HCT116 (cell line): ENCODE results near the gene PDE2A. TPM values are rescaled to one million over a fixed set of nuclear protein-coding genes. Genes with fewer than 3 reads are reported as not detected.

Experiments
- ATAC-seq: fragments of 200-7000 bp; cut with Tn5 transposase; 2 replicates; pipeline ENCODE4 v1.9.1; 2020; ENCODE audit warnings: mild to moderate bottlenecking, moderate library complexity
- BruUV-seq: library from RNA; stranded (reverse); fragments of 400-500 nt; replicated peaks from 2 replicates; lab custom pipeline; 2021; lab: Mats Ljungman, UMichigan
- CTCF ChIA-PET: fragments of 300-600 bp; sonication (Branson Sonifier 250); formaldehyde crosslinking; loops from one replicate; lab custom pipeline; 2021; ENCODE audit warnings: antibody characterized with exemption; lab: Charles Lee
- POLR2A ChIA-PET: fragments of 300-600, 350-600 bp; sonication (Branson Sonifier 250); formaldehyde crosslinking; loops from one replicate; lab custom pipeline; 2021; ENCODE audit warnings: antibody characterized with exemption; lab: Charles Lee
- RAD21 ChIA-PET, 2 experiments: fragments of 300-600 bp; sonication (Branson Sonifier 250); formaldehyde crosslinking; loops; one replicate each; lab custom pipeline; 2023; ENCODE audit warnings: low total read pairs in 2 of 2; ENCODE audit not compliant: uncharacterized antibody in 2 of 2, unreplicated experiment in 2 of 2, low non-redundant PET in 1 of 2; lab: Charles Lee
- DNase-seq: peaks from one replicate; pipeline ENCODE4 v3.0.0-alpha.2; 2010; ENCODE audit warnings: low read depth, low spot score
- H2AFZ ChIP-seq: fragments of 200-600 bp; shearing (Covaris generic), sonication (generic); 2 replicates; pipeline ENCODE4 v1.6.1; 2017; ENCODE audit warnings: low read depth, mixed run types, mixed read lengths, antibody characterized with exemption, low read length; ENCODE audit not compliant: poor library complexity, severe bottlenecking
- H3K27ac ChIP-seq: 2 replicates; pipeline ENCODE4 v1.5.1; 2012; ENCODE audit warnings: low read depth, low read length
- H3K27me3 ChIP-seq: fragments of 200-600 bp; sonication (generic); 2 replicates; pipeline ENCODE4 v1.6.1; 2016; ENCODE audit warnings: mixed run types, low read length, mixed read lengths; ENCODE audit not compliant: insufficient read depth
- H3K36me3 ChIP-seq, 2 experiments: fragments of 200-500 bp in 1 of 2; fragments of 200-600 bp in 1 of 2; sonication (Bioruptor generic) in 1 of 2; sonication (generic) in 1 of 2; 2 replicates each; pipeline versions ENCODE4 v1.5.1 to v1.6.1; 2014 to 2016; ENCODE audit warnings: low read length in 2 of 2, inconsistent platforms in 1 of 2, mixed read lengths in 1 of 2, mixed run types in 1 of 2; ENCODE audit not compliant: insufficient read depth in 2 of 2, control insufficient read depth in 1 of 2
- H3K4me1 ChIP-seq, 2 experiments: fragments of 200-600 bp in 1 of 2; sonication (generic) in 1 of 2; 2 replicates each; pipeline versions ENCODE4 v1.5.1 to v1.6.1; 2012 to 2017; ENCODE audit warnings: low read length in 2 of 2, inconsistent platforms in 1 of 2, mild to moderate bottlenecking in 1 of 2, mixed read lengths in 1 of 2, mixed run types in 1 of 2, moderate library complexity in 1 of 2; ENCODE audit not compliant: insufficient read depth in 2 of 2, control insufficient read depth in 1 of 2
- H3K4me2 ChIP-seq: fragments of 200-600 bp; sonication (generic); 2 replicates; pipeline ENCODE4 v1.6.1; 2017; ENCODE audit warnings: mixed run types, low read length, mixed read lengths
- H3K4me3 ChIP-seq, 2 experiments: fragments of 200-600 bp in 1 of 2; sonication (generic) in 1 of 2; replicated peaks in 1 of 2; 2 replicates each; pipeline ENCODE4 v1.5.1; 2011 to 2016; ENCODE audit warnings: low read length in 2 of 2, control low read depth in 1 of 2, low read depth in 1 of 2, mild to moderate bottlenecking in 1 of 2, mixed read lengths in 1 of 2, mixed run types in 1 of 2
- H3K79me2 ChIP-seq: fragments of 200-600 bp; sonication (generic); 2 replicates; pipeline ENCODE4 v1.6.1; 2017; ENCODE audit warnings: mild to moderate bottlenecking, mixed run types, low read length, moderate library complexity, mixed read lengths; ENCODE audit not compliant: insufficient read depth
- H3K9ac ChIP-seq: fragments of 200-600 bp; sonication (generic); 2 replicates; pipeline ENCODE4 v1.6.1; 2016; ENCODE audit warnings: low read length, mixed read lengths
- H3K9me2 ChIP-seq: fragments of 200-600 bp; sonication (generic), shearing (Covaris generic); 2 replicates; pipeline ENCODE4 v1.6.1; 2017; ENCODE audit warnings: mixed run types, mild to moderate bottlenecking, moderate library complexity; ENCODE audit not compliant: insufficient read depth
- H3K9me3 ChIP-seq, 2 experiments: fragments of 200-500 bp in 1 of 2; fragments of 200-600 bp in 1 of 2; sonication (Bioruptor generic) in 1 of 2; sonication (generic) in 1 of 2; 2 replicates each; pipeline ENCODE4 v1.6.1; 2014 to 2017; ENCODE audit warnings: low read length in 2 of 2, mixed read lengths in 2 of 2, inconsistent platforms in 1 of 2, low read depth in 1 of 2, mild to moderate bottlenecking in 1 of 2, mixed run types in 1 of 2, moderate library complexity in 1 of 2; ENCODE audit not compliant: control insufficient read depth in 1 of 2, insufficient read depth in 1 of 2
- H4K20me1 ChIP-seq: fragments of 200-600 bp; sonication (generic), shearing (Covaris generic); 2 replicates; pipeline ENCODE4 v1.6.1; 2017; ENCODE audit warnings: mixed run types, mild to moderate bottlenecking, moderate library complexity; ENCODE audit not compliant: insufficient read depth
- CEBPB ChIP-seq: IDR thresholded peaks from 2 replicates; pipeline ENCODE4 v1.6.1; 2012; ENCODE audit warnings: low read depth
- EGR1 ChIP-seq: IDR thresholded peaks from 2 replicates; pipeline ENCODE4 v1.6.1; 2012; ENCODE audit warnings: low read depth
- ELF1 ChIP-seq: IDR thresholded peaks from 2 replicates; pipeline ENCODE4 v1.6.1; 2012; ENCODE audit warnings: low read depth, borderline replicate concordance
- FOSL1 ChIP-seq: IDR thresholded peaks from 2 replicates; pipeline ENCODE4 v1.6.1; 2012; ENCODE audit warnings: low read depth
- JUND ChIP-seq: IDR thresholded peaks from 2 replicates; pipeline ENCODE4 v1.6.1; 2012
- POLR2AphosphoS5 ChIP-seq: IDR thresholded peaks from 2 replicates; pipeline ENCODE4 v1.6.1; 2011; ENCODE audit warnings: mild to moderate bottlenecking, low read depth, low read length, moderate library complexity
- RAD21 ChIP-seq: IDR thresholded peaks from 2 replicates; pipeline ENCODE4 v1.6.1; 2012; ENCODE audit warnings: low read depth, mild to moderate bottlenecking
- REST ChIP-seq: IDR thresholded peaks from 2 replicates; pipeline ENCODE4 v1.6.1; 2012; ENCODE audit warnings: low read depth
- SIN3A ChIP-seq: IDR thresholded peaks from 2 replicates; pipeline ENCODE4 v1.6.1; 2012; ENCODE audit warnings: low read depth
- SP1 ChIP-seq: IDR thresholded peaks from 2 replicates; pipeline ENCODE4 v1.6.1; 2012; ENCODE audit warnings: low read depth
- SRF ChIP-seq: IDR thresholded peaks from 2 replicates; pipeline ENCODE4 v1.6.1; 2012; ENCODE audit warnings: low read depth
- YY1 ChIP-seq: IDR thresholded peaks from 2 replicates; pipeline ENCODE4 v1.6.1; 2011; ENCODE audit warnings: low read length, low read depth, moderate library complexity, mild to moderate bottlenecking; ENCODE audit not compliant: insufficient replicate concordance; ENCODE audit errors: extremely low read depth
- intact Hi-C: fragments of 100-400 bp; cut with micrococcal nuclease; formaldehyde crosslinking; loops from 2 replicates; pipeline ENCODE4 v1.10.0; 2022
- total RNA-seq: library from RNA; stranded (reverse); gene quantifications from one replicate; pipeline ENCODE4 v1.2.1, GENCODE V29; 2021; ENCODE audit not compliant: unreplicated experiment

The PDE2A gene
- total RNA-seq, 1 experiment from 2014 or later, result 7.6 TPM

GRCh38 chr11:72586321-72587090 is 87.7 kb downstream of the PDE2A start:
- POLR2A ChIA-PET, result interaction anchor here (0.9 to 1.2 kb wide), 2 partner anchors 56 to 98 kb away, joined by 3 to 5 read pairs; no protein-coding TSS in a partner anchor
- no peaks in the 10 kb centered on the region; the same call in 1 of the 2 replicates for H3K27me3 ChIP-seq
- no peak overlapping the region for H3K4me2 ChIP-seq
- no peaks in the 10 kb centered on the region for H4K20me1 ChIP-seq
- TF ChIP-seq FOSL1 (no peak), EGR1 (no peak), SIN3A (no peak), YY1 (no peak), POLR2AphosphoS5 (no peak), ELF1 (no peak)
- H2AFZ ChIP-seq, result no peak overlapping the region
- H3K9me3 ChIP-seq, result no peaks in the 10 kb centered on the region
- ATAC-seq, result no peak
- BruUV-seq, result no TSS peak
- H3K9me2 ChIP-seq, result no peaks in the 10 kb centered on the region
- H3K9ac ChIP-seq, result no peak overlapping the region
- intact Hi-C loops, result loop anchor here (5.0 kb wide), 1 partner anchor 591 kb away; no protein-coding TSS in a partner anchor
- peaks cover 0 to 6% of the 10 kb centered on the region in 2 experiments; a peak in 1 of 4 replicates for H3K4me1 ChIP-seq
- RAD21 ChIA-PET, result interaction anchor here (0.5 to 2.3 kb wide), 7 partner anchors 13 to 115 kb away, joined by 3 to 10 read pairs (median 4); no protein-coding TSS in a partner anchor
- H3K79me2 ChIP-seq, result no peaks in the 10 kb centered on the region
- H3K4me3 ChIP-seq, result no peak overlapping the region
- DNase-seq, result no peak
- no peak overlapping the region for H3K27ac ChIP-seq
- no peaks in the 10 kb centered on the region for H3K36me3 ChIP-seq
- CTCF ChIA-PET, result interaction anchor here (0.6 to 3.1 kb wide), 10 partner anchors 13 to 591 kb away, joined by 3 to 38 read pairs (median 8); no protein-coding TSS in a partner anchor

GRCh38 chr11:72585762-72586311 is 88.4 kb downstream of the PDE2A start:
- Histone ChIP-seq H3K9me2 (no peaks in the 10 kb centered on the region), H3K36me3 (no peaks in the 10 kb centered on the region), H3K9me3 (no peaks in the 10 kb centered on the region), H4K20me1 (no peaks in the 10 kb centered on the region), H3K9ac (no peak overlapping the region), H2AFZ (no peak overlapping the region), H3K27ac (no peak overlapping the region), H3K4me2 (no peak overlapping the region), H3K4me3 (no peak overlapping the region), H3K4me1 (peaks cover 0 to 6% of the 10 kb centered on the region in 2 experiments; a peak in 1 of 4 replicates), H3K79me2 (no peaks in the 10 kb centered on the region), H3K27me3 (no peaks in the 10 kb centered on the region)
- intact Hi-C loops, result loop anchor here (1.0 to 5.0 kb wide), 3 partner anchors 57 to 591 kb away; no protein-coding TSS in a partner anchor
- DNase-seq (peak; percentile 38), ATAC-seq (peak; percentile 94)
- no TSS peak for BruUV-seq
- POLR2A ChIA-PET, result interaction anchor here (1.2 kb wide), 1 partner anchor 99 kb away, joined by 5 read pairs; no protein-coding TSS in a partner anchor
- CTCF ChIA-PET, result interaction anchor here (0.6 to 3.1 kb wide), 8 partner anchors 13 to 592 kb away, joined by 3 to 38 read pairs (median 8); no protein-coding TSS in a partner anchor
- RAD21 ChIA-PET, result interaction anchor here (0.5 to 2.3 kb wide), 7 partner anchors 13 to 115 kb away, joined by 3 to 10 read pairs (median 4); no protein-coding TSS in a partner anchor
- TF ChIP-seq POLR2AphosphoS5, result no peak
- no peak for TF ChIP-seq SRF
- no peak for TF ChIP-seq FOSL1
- TF ChIP-seq EGR1, result no peak
- TF ChIP-seq JUND, result no peak
- TF ChIP-seq REST, result no peak
- TF ChIP-seq CEBPB, result no peak
- no peak for TF ChIP-seq SP1
- peak; percentile 86 for TF ChIP-seq RAD21
